A673 (cell line): ENCODE results near the gene OVCH2.

Experiments used
- EZH2 ChIP-seq: fragments of 200-600 bp; sonication (generic); IDR thresholded peaks from 2 replicates; pipeline ENCODE4 v1.6.1; 2017; ENCODE audit warnings: borderline replicate concordance, low read depth, mild to moderate bottlenecking, mixed read lengths, antibody characterized with exemption, low read length; ENCODE audit not compliant: poor library complexity, severe bottlenecking
- TF ChIP-seq, protein P1 (sequence below): fragments of 300-800, 200-600 bp; sonication (generic); conservative IDR thresholded peaks from 2 replicates; pipeline ENCODE4 v1.5.1; 2017; ENCODE audit warnings: low read depth, mild to moderate bottlenecking, antibody characterized with exemption, low read length, moderate library complexity, mixed read lengths

DNA sequence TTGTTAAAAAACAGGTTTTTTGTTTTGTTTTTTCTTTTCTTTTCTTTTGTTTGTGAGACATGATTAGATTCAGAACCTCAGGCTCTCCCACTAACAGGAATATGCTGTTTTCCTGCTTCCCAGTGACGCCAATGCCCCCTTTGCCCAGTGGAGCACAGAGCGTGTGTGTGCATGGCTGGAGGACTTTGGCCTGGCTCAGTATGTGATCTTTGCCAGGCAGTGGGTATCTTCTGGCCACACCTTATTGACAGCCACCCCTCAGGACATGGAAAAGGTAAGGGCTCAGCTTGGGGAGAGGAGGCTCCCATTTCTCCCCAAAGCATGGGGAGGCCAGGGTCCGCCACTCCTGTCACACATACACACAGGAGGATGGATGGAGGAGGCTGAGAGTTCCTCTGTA, 58.0 kb downstream of the OVCH2 start:
- no peak for TF ChIP-seq EZH2
- TF ChIP-seq, protein P1, sequence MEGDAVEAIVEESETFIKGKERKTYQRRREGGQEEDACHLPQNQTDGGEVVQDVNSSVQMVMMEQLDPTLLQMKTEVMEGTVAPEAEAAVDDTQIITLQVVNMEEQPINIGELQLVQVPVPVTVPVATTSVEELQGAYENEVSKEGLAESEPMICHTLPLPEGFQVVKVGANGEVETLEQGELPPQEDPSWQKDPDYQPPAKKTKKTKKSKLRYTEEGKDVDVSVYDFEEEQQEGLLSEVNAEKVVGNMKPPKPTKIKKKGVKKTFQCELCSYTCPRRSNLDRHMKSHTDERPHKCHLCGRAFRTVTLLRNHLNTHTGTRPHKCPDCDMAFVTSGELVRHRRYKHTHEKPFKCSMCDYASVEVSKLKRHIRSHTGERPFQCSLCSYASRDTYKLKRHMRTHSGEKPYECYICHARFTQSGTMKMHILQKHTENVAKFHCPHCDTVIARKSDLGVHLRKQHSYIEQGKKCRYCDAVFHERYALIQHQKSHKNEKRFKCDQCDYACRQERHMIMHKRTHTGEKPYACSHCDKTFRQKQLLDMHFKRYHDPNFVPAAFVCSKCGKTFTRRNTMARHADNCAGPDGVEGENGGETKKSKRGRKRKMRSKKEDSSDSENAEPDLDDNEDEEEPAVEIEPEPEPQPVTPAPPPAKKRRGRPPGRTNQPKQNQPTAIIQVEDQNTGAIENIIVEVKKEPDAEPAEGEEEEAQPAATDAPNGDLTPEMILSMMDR, result no peak
